ENCODE results near the gene RBM22.

DNA sequence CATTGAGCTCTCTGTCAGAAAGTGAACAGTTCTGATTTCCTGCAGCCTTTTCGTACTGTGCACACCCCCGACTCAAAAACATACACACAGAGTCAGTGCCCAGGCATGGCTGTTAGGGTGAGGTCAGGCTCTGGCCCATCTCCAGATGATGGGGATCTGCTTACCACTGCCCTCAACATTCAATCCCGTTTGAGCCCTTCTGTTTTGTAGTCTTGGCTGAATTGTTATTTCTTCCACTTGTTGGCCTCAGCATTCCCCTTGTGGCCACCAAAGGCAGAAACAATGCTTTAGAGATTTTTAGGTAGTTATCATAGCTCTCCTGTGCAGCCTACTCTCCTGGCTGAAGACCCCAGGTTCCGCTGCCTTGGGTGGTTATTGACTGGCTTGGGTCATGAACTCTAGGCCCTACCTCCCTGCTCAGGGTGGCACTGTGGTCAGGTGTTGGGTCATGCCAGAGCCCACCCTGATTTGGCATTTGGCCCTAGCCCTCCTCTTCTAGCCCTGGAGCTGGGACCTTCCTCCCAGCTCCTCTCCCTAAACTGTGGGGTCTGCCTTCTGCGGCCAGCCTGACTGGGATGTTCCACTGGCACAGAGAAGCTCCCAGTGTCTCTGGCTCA lies 47.6 kb downstream of the RBM22 start:
- TF ChIP-seq, protein P1, sequence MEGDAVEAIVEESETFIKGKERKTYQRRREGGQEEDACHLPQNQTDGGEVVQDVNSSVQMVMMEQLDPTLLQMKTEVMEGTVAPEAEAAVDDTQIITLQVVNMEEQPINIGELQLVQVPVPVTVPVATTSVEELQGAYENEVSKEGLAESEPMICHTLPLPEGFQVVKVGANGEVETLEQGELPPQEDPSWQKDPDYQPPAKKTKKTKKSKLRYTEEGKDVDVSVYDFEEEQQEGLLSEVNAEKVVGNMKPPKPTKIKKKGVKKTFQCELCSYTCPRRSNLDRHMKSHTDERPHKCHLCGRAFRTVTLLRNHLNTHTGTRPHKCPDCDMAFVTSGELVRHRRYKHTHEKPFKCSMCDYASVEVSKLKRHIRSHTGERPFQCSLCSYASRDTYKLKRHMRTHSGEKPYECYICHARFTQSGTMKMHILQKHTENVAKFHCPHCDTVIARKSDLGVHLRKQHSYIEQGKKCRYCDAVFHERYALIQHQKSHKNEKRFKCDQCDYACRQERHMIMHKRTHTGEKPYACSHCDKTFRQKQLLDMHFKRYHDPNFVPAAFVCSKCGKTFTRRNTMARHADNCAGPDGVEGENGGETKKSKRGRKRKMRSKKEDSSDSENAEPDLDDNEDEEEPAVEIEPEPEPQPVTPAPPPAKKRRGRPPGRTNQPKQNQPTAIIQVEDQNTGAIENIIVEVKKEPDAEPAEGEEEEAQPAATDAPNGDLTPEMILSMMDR (conservative IDR thresholded peaks at IDR 0.05; ENCODE audit: low read depth, low read length), result no peak
- TF ChIP-seq EZH2 (IDR thresholded peaks at IDR 0.05; ENCODE audit: borderline replicate concordance, low read depth, low read length, poor library complexity, severe bottlenecking), result no peak
